Activated naive CD4-positive, alpha-beta T cell treated with Interleukin-2 at 50 U/mL for 16 hours (primary cell): ENCODE data around the gene RIBC2.
"Not testable (repeated sequence)": the region's sequence is repeated elsewhere in the genome, so short reads cannot be mapped to it uniquely, and the experiment has no call there.

Experiments
- DNase-seq: peaks from one replicate; pipeline ENCODE4 v3.0.0-alpha.2; 2020

Gene RIBC2

GRCh38 chr22:45413368-45414211, at the start of gene RIBC2, which contains the start of gene SMC1B:
RIBC2 (plus strand) TSS chr22:45413693; CDS start chr22:45413887, 194 bp downstream.
SMC1B (minus strand) TSS chr22:45413599; CDS start chr22:45413567, 32 bp downstream.
- peak; percentile 81 for DNase-seq

GRCh38 chr22:45366713-45367112, 46.8 kb upstream of the RIBC2 start:
- no peak for DNase-seq

- not testable (repeated sequence) for DNase-seq
These were observed 39.9 kb upstream of the RIBC2 start for GRCh38 chr22:45373592-45373991.

- DNase-seq = no peak
These were observed 37.5 kb upstream of the RIBC2 start for GRCh38 chr22:45376009-45376408.

GRCh38 chr22:45376703-45377102, 36.8 kb upstream of the RIBC2 start:
- DNase-seq = no peak

GRCh38 chr22:45381348-45381747, 32.1 kb upstream of the RIBC2 start:
- no peak for DNase-seq

GRCh38 chr22:45389546-45389945, 23.9 kb upstream of the RIBC2 start:
- no peak for DNase-seq

GRCh38 chr22:45397806-45398205, 15.7 kb upstream of the RIBC2 start:
- DNase-seq = no peak

- no peak for DNase-seq
These were observed 15.3 kb upstream of the RIBC2 start for GRCh38 chr22:45398214-45398613.

- DNase-seq = no peak
These were observed 13.6 kb upstream of the RIBC2 start for GRCh38 chr22:45399712-45400445.

- DNase-seq = no peak
These were observed 11.0 kb upstream of the RIBC2 start for GRCh38 chr22:45402466-45402985.

- DNase-seq = no peak
These were observed 5.7 kb upstream of the RIBC2 start for GRCh38 chr22:45407793-45408192.

GRCh38 chr22:45413013-45413367, 503 bp upstream of the RIBC2 start:
- no peak for DNase-seq

- no peak for DNase-seq
These were observed 4.7 kb downstream of the RIBC2 start for GRCh38 chr22:45418056-45418769.

GRCh38 chr22:45418770-45419138, 5.3 kb downstream of the RIBC2 start:
- no peak for DNase-seq

GRCh38 chr22:45420011-45420410, 6.5 kb downstream of the RIBC2 start:
- DNase-seq = no peak

- no peak for DNase-seq
These were observed 7.0 kb downstream of the RIBC2 start for GRCh38 chr22:45420539-45420938.

GRCh38 chr22:45421349-45422055, 8.0 kb downstream of the RIBC2 start:
- DNase-seq = no peak

GRCh38 chr22:45422237-45422983, 8.9 kb downstream of the RIBC2 start:
- no peak for DNase-seq

- no peak for DNase-seq
These were observed 10.0 kb downstream of the RIBC2 start for GRCh38 chr22:45423524-45423923.

GRCh38 chr22:45424241-45424731, 10.8 kb downstream of the RIBC2 start:
- no peak for DNase-seq

GRCh38 chr22:45425101-45425500, 11.6 kb downstream of the RIBC2 start:
- DNase-seq = no peak
